Loucy (cell line): ENCODE measurements around the gene CMTM7.
"Not testable (repeated sequence)": the region's sequence is repeated elsewhere in the genome, so short reads cannot be mapped to it uniquely, and the experiment has no call there.

Source experiments
- H2AFZ ChIP-seq: fragments of 200-600 bp; sonication (generic); 2 replicates; pipeline ENCODE4 v1.6.0; 2016; ENCODE audit warnings: antibody characterized with exemption, mild to moderate bottlenecking, low read length, moderate library complexity
- H3F3A ChIP-seq: fragments of 200-600 bp; 2 replicates; pipeline ENCODE4 v1.6.0; 2016; ENCODE audit warnings: antibody characterized with exemption, low read depth, mild to moderate bottlenecking
- H3K27me3 ChIP-seq: fragments of 200-600 bp; sonication (generic); 2 replicates; pipeline ENCODE4 v1.6.1; 2014; ENCODE audit warnings: low read length, mild to moderate bottlenecking; ENCODE audit not compliant: insufficient read depth, poor library complexity, severe bottlenecking
- H3K36me3 ChIP-seq: fragments of 200-600 bp; sonication (generic); 2 replicates; pipeline ENCODE4 v1.6.1; 2016; ENCODE audit warnings: low read length; ENCODE audit not compliant: insufficient read depth
- H3K4me1 ChIP-seq: fragments of 200-600 bp; sonication (generic); 2 replicates; pipeline ENCODE4 v1.5.1; 2014; ENCODE audit warnings: low read length, mild to moderate bottlenecking; ENCODE audit not compliant: insufficient read depth, poor library complexity, severe bottlenecking
- H3K4me2 ChIP-seq: fragments of 200-600 bp; sonication (generic); 2 replicates; pipeline ENCODE4 v1.6.0; 2014; ENCODE audit warnings: antibody characterized with exemption, low read length, low read depth, mild to moderate bottlenecking; ENCODE audit not compliant: poor library complexity, severe bottlenecking
- H3K4me3 ChIP-seq: fragments of 200-600 bp; sonication (generic); 2 replicates; pipeline ENCODE4 v1.5.1; 2014; ENCODE audit warnings: low read length, mild to moderate bottlenecking, mixed read lengths; ENCODE audit not compliant: poor library complexity, severe bottlenecking
- H3K79me2 ChIP-seq: fragments of 200-600 bp; sonication (generic); 2 replicates; pipeline ENCODE4 v1.6.1; 2014; ENCODE audit warnings: low read length; ENCODE audit not compliant: insufficient read depth
- H3K9ac ChIP-seq: fragments of 200-600 bp; sonication (generic); 2 replicates; pipeline ENCODE4 v1.6.0; 2014; ENCODE audit warnings: mild to moderate bottlenecking, low read depth, low read length, moderate library complexity; ENCODE audit not compliant: poor library complexity, severe bottlenecking
- H3K9me2 ChIP-seq: fragments of 200-600 bp; sonication (generic); replicated peaks from 2 replicates; pipeline ENCODE4 v1.6.1; 2016; ENCODE audit warnings: low read depth, low read length, mixed read lengths
- H3K9me3 ChIP-seq: fragments of 200-600 bp; sonication (generic); 2 replicates; pipeline ENCODE4 v1.6.1; 2014; ENCODE audit warnings: mild to moderate bottlenecking, antibody characterized with exemption, low read length, low read depth; ENCODE audit not compliant: insufficient read depth
- H4K20me1 ChIP-seq: fragments of 200-600 bp; sonication (generic); 2 replicates; pipeline ENCODE4 v1.6.0; 2014; ENCODE audit warnings: antibody characterized with exemption, low read length, mild to moderate bottlenecking; ENCODE audit not compliant: insufficient read depth, poor library complexity, severe bottlenecking
- CTCF ChIP-seq: fragments of 200-600 bp; sonication (generic); conservative IDR thresholded peaks from 2 replicates; pipeline ENCODE4 v1.5.1; 2014; ENCODE audit warnings: mild to moderate bottlenecking, antibody characterized with exemption, low read length
- EZH2phosphoT487 ChIP-seq: fragments of 200-600 bp; IDR thresholded peaks from 2 replicates; pipeline ENCODE4 v1.6.1; 2018; ENCODE audit warnings: antibody characterized with exemption, mild to moderate bottlenecking, moderate library complexity, borderline replicate concordance

The CMTM7 gene

DNA sequence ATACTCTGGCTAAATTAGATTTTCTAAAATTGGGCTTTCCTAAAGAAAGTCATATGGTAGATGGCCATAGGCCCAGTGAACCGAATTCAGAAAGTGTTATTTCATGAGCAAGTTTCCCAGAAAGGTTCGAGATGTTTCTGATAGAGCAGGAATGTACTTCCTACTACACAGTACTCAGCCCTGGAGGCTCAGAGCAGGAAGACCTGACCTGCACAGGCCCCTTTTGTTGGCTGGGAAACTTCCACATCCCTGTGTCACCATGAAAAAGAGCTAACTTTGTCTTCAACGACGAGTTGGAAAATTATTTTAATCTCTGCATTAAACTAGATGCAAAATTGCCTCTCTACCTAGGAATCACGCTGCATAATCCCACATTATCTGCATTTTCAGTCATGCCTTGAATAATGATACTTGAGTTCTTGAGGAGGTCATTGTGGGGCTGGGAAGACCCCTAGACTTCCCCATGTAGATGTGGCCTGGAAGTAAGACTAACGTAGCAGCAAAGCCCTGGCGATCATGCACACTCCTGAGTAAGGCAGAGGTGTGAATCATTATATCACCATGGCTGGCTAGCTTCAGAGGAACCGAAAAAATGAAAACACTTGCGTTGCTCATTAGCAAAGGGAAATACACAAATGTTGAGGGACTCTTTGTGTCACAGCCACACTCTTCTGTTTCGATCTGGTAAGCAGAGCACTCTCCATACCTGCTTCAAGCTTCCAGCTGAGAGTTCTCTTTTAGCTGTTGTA lies 47.1 kb downstream of the CMTM7 start:
- Histone ChIP-seq H3F3A (no peaks in the 10 kb centered on the region), H3K9me2 (no peaks in the 10 kb centered on the region), H3K36me3 (peaks cover 4% of the 10 kb centered on the region; the same call in 1 of the 2 replicates), H3K4me1 (peaks cover 14% of the 10 kb centered on the region), H3K4me2 (no peak overlapping the region), H2AFZ (no peak overlapping the region), H3K4me3 (no peak overlapping the region), H4K20me1 (no peaks in the 10 kb centered on the region), H3K27me3 (no peaks in the 10 kb centered on the region), H3K79me2 (no peaks in the 10 kb centered on the region; the same call in none of the 2 replicates), H3K9me3 (no peaks in the 10 kb centered on the region), H3K9ac (no peak overlapping the region)
- TF ChIP-seq EZH2phosphoT487, result no peak
- no peak for TF ChIP-seq CTCF

GRCh38 chr3:32439421-32439820 lies 47.8 kb downstream of the CMTM7 start:
- H3K9me2 ChIP-seq, H3K36me3 ChIP-seq, H3K9me3 ChIP-seq, H4K20me1 ChIP-seq, H3K27me3 ChIP-seq, H3K4me3 ChIP-seq, H3F3A ChIP-seq, H3K79me2 ChIP-seq, H2AFZ ChIP-seq, H3K9ac ChIP-seq, H3K4me2 ChIP-seq: not testable (repeated sequence)
- peaks cover 14% of the 10 kb centered on the region for H3K4me1 ChIP-seq

- Histone ChIP-seq H2AFZ (no peak overlapping the region), H3K4me1 (peaks cover 14% of the 10 kb centered on the region), H3K9me3 (no peaks in the 10 kb centered on the region), H3K4me2 (no peak overlapping the region), H3K9me2 (no peaks in the 10 kb centered on the region), H3K36me3 (peaks cover 7% of the 10 kb centered on the region; the same call in 1 of the 2 replicates), H3K79me2 (no peaks in the 10 kb centered on the region; the same call in none of the 2 replicates), H3F3A (no peaks in the 10 kb centered on the region), H4K20me1 (no peaks in the 10 kb centered on the region), H3K27me3 (no peaks in the 10 kb centered on the region), H3K9ac (no peak overlapping the region), H3K4me3 (no peak overlapping the region)
- TF ChIP-seq CTCF (no peak), EZH2phosphoT487 (no peak)
Measured at GRCh38 chr3:32440611-32441350, 49.1 kb downstream of the CMTM7 start.
